Transverse colon (tissue), 4 donors: ENCODE measurements around the gene PJA1.

Experiments used
- POLR2A ChIP-seq: fragments of 450-650 bp; IDR thresholded peaks from one replicate; pipeline ENCODE4 v1.6.1; 2016; ENCODE audit warnings: antibody characterized with exemption, mild to moderate bottlenecking, moderate library complexity
- POLR2AphosphoS5 ChIP-seq, 3 donors: sonication (generic); formaldehyde crosslinking; IDR thresholded peaks; one replicate each; pipeline ENCODE4 v1.6.1; 2016; ENCODE audit warnings: antibody characterized with exemption in 3 of 3
- TF ChIP-seq, protein P1 (sequence below), 5 experiments: fragments of 200-600 bp in 3 of 5; fragments of 450-650 bp in 2 of 5; sonication (generic) in 3 of 5; IDR thresholded peaks; 1 replicate in 2 of 5; 2 replicates in 3 of 5; pipeline ENCODE4 v1.5.1; 2016 to 2017; ENCODE audit warnings: antibody characterized with exemption in 5 of 5, inconsistent platforms in 3 of 5, mild to moderate bottlenecking in 2 of 5, moderate library complexity in 1 of 5

DNA sequence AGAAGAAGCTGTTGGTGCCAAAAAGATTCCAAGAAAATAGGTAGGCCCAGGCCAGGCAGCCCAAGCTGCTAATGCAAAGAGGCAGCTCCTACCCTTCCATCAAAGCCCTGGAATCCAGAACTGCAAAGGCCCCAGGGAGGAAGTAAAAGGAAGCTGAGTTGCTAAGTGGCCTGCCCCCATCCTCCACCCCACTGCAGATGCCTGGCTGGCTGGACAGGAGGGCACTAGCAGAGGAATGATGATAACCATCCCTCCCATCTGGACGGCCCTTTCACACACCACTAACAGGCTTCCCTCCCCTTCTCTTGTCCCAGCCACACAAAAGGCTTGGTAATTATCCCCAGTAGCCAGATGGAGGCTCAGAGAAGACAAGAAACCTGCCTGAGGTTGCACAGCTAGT, 32.4 kb upstream of the PJA1 start:
- TF ChIP-seq, protein P1, sequence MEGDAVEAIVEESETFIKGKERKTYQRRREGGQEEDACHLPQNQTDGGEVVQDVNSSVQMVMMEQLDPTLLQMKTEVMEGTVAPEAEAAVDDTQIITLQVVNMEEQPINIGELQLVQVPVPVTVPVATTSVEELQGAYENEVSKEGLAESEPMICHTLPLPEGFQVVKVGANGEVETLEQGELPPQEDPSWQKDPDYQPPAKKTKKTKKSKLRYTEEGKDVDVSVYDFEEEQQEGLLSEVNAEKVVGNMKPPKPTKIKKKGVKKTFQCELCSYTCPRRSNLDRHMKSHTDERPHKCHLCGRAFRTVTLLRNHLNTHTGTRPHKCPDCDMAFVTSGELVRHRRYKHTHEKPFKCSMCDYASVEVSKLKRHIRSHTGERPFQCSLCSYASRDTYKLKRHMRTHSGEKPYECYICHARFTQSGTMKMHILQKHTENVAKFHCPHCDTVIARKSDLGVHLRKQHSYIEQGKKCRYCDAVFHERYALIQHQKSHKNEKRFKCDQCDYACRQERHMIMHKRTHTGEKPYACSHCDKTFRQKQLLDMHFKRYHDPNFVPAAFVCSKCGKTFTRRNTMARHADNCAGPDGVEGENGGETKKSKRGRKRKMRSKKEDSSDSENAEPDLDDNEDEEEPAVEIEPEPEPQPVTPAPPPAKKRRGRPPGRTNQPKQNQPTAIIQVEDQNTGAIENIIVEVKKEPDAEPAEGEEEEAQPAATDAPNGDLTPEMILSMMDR (IDR thresholded peaks at IDR 0.05) = no peak
- TF ChIP-seq POLR2A = no peak
- no peak for TF ChIP-seq POLR2AphosphoS5 (IDR thresholded peaks at IDR 0.05)
